Adipose tissue (tissue), 3 donors: ENCODE measurements around the gene SLC25A22. TPM values are rescaled to one million over a fixed set of nuclear protein-coding genes. Genes with fewer than 3 reads are reported as not detected.

Experiments
- H3K27ac ChIP-seq: one replicate; pipeline ENCODE4 v1.5.1; 2013; ENCODE audit warnings: low read depth, low read length
- WGBS, 3 donors: extraction: QIAGEN DNeasy Blood & Tissue Kit; methylation state at CpG; one replicate each; pipeline ENCODE4 v1.1.7; 2013; 5-methylcytosine and 5-hydroxymethylcytosine counted together
- polyA plus RNA-seq, 3 donors: library from polyadenylated mRNA; stranded (reverse); fragments of 200-250 nt; gene quantifications; one replicate each; pipeline ENCODE4 v1.2.3, GENCODE V29; 2013
- donor health status: healthy with polysubstance abuse.
- donor health status: Bipolar disorder and iron deficiency.
- donor health status: healthy.

The SLC25A22 gene
- polyA plus RNA-seq, 3 donors, result 11.1 to 53.6 (median 40.1) TPM

- whole genome bisulfite sequencing, 3 donors, result 76% methylated on average over 34 to 36 of the region's 36 CpGs
- H3K27ac ChIP-seq, result no peak overlapping the region
Observed at GRCh38 chr11:782264-783174, 15.6 kb downstream of the SLC25A22 start.

- no peak overlapping the region for H3K27ac ChIP-seq
- 94 to 98% (median 94%) methylated on average over 15 to 16 of the region's 16 CpGs for WGBS, 3 donors
Observed at GRCh38 chr11:779955-780532, 18.0 kb downstream of the SLC25A22 start.

GRCh38 chr11:778976-779954 lies 18.8 kb downstream of the SLC25A22 start:
- no peak overlapping the region for H3K27ac ChIP-seq
- WGBS, 3 donors, result 92 to 94% (median 92%) methylated on average over 23 of the region's 23 CpGs

- WGBS, 3 donors, result 1 to 2% (median 1%) methylated on average over 85 to 110 of the region's 110 CpGs
- no peak within 1 kb of the TSS for H3K27ac ChIP-seq
Observed at GRCh38 chr11:777288-778255, 20.5 kb downstream of the SLC25A22 start, which contains the start of gene GATD1. Gene GATD1 (minus strand): TSS chr11:777487. CDS start chr11:777462, 25 bp downstream.

GRCh38 chr11:776561-777287 lies 21.4 kb downstream of the SLC25A22 start:
- no peak overlapping the region for H3K27ac ChIP-seq
- 1 to 2% (median 2%) methylated on average over 57 to 65 of the region's 65 CpGs for WGBS, 3 donors

GRCh38 chr11:776263-776560 lies 21.9 kb downstream of the SLC25A22 start:
- 32 to 41% (median 37%) methylated on average over 11 of the region's 11 CpGs for WGBS, 3 donors
- H3K27ac ChIP-seq, result no peak overlapping the region

- H3K27ac ChIP-seq, result no peak overlapping the region
- WGBS, 3 donors, result 68 to 71% (median 71%) methylated on average over 18 to 20 of the region's 20 CpGs
Observed at GRCh38 chr11:774873-775592, 23.0 kb downstream of the SLC25A22 start.

GRCh38 chr11:773830-774229 lies 24.3 kb downstream of the SLC25A22 start:
- 92 to 97% (median 93%) methylated on average over 9 of the region's 9 CpGs for WGBS, 3 donors
- H3K27ac ChIP-seq, result no peak overlapping the region

- H3K27ac ChIP-seq, result no peak overlapping the region
- WGBS, 3 donors, result 91 to 92% (median 92%) methylated on average over 5 of the region's 5 CpGs
Observed at GRCh38 chr11:773425-773824, 24.7 kb downstream of the SLC25A22 start.

- H3K27ac ChIP-seq, result no peak overlapping the region
Observed at GRCh38 chr11:772429-773390, 25.4 kb downstream of the SLC25A22 start.

GRCh38 chr11:771617-772204 lies 26.4 kb downstream of the SLC25A22 start:
- 81 to 88% (median 87%) methylated on average over 12 to 15 of the region's 15 CpGs for WGBS, 3 donors

More at GRCh38 chr11:772429-773390, 25.4 kb downstream of the SLC25A22 start:
- WGBS, 3 donors, result 78 to 80% (median 79%) methylated on average over 33 to 34 of the region's 34 CpGs

GRCh38 chr11:770642-771616 lies 27.2 kb downstream of the SLC25A22 start:
- WGBS, 3 donors, result 90 to 92% (median 92%) methylated on average over 31 to 32 of the region's 32 CpGs
- H3K27ac ChIP-seq, result no peak overlapping the region

More at GRCh38 chr11:771617-772204, 26.4 kb downstream of the SLC25A22 start:
- no peak overlapping the region for H3K27ac ChIP-seq

- no peak overlapping the region for H3K27ac ChIP-seq
- WGBS, 3 donors, result 87 to 88% (median 87%) methylated on average over 23 of the region's 23 CpGs
Observed at GRCh38 chr11:769887-770641, 28.0 kb downstream of the SLC25A22 start.
